GM13976 (cell line): ENCODE data around the gene FNIP1.

ENCODE experiments used
- DNase-seq: peaks from one replicate; pipeline ENCODE4 v3.0.0; 2012; ENCODE audit warnings: low spot score
- in situ Hi-C: fragments of 300-500 bp; cut with MboI; formaldehyde crosslinking; loops from one replicate; pipeline ENCODE4 v1.12.0; 2022; ENCODE audit warnings: low sequenced_read_pairs, mixed read lengths, inconsistent platforms; ENCODE audit not compliant: unreplicated experiment
- TF ChIP-seq, protein P1 (sequence below): IDR thresholded peaks from 2 replicates; pipeline ENCODE4 v1.5.1; 2012; ENCODE audit warnings: borderline replicate concordance, mild to moderate bottlenecking; ENCODE audit not compliant: insufficient read depth; ENCODE audit errors: extremely low read depth, missing control alignments, control extremely low read depth

The FNIP1 gene

DNA sequence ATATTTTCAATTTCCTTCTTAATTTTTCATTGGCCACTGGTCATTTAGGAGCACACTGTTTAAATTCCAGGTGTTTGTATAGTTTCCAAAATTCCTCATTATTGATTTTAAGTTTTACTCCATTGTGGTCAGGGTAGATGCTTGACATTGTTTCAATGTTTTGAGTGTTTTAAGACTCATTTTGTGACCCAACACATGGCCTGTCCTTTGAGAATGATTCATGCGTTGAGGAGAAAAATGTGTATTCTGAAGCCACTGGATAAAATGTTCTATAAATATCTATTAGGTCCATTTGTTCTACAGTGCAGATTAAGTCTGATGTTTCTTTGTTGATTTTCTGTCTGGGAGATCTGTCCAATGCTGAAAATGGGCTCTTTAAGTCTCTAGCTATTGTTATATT, 24.4 kb upstream of the FNIP1 start:
- in situ Hi-C loops: no loop called here
- TF ChIP-seq, protein P1, sequence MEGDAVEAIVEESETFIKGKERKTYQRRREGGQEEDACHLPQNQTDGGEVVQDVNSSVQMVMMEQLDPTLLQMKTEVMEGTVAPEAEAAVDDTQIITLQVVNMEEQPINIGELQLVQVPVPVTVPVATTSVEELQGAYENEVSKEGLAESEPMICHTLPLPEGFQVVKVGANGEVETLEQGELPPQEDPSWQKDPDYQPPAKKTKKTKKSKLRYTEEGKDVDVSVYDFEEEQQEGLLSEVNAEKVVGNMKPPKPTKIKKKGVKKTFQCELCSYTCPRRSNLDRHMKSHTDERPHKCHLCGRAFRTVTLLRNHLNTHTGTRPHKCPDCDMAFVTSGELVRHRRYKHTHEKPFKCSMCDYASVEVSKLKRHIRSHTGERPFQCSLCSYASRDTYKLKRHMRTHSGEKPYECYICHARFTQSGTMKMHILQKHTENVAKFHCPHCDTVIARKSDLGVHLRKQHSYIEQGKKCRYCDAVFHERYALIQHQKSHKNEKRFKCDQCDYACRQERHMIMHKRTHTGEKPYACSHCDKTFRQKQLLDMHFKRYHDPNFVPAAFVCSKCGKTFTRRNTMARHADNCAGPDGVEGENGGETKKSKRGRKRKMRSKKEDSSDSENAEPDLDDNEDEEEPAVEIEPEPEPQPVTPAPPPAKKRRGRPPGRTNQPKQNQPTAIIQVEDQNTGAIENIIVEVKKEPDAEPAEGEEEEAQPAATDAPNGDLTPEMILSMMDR: no peak
- DNase-seq: no peak

DNA sequence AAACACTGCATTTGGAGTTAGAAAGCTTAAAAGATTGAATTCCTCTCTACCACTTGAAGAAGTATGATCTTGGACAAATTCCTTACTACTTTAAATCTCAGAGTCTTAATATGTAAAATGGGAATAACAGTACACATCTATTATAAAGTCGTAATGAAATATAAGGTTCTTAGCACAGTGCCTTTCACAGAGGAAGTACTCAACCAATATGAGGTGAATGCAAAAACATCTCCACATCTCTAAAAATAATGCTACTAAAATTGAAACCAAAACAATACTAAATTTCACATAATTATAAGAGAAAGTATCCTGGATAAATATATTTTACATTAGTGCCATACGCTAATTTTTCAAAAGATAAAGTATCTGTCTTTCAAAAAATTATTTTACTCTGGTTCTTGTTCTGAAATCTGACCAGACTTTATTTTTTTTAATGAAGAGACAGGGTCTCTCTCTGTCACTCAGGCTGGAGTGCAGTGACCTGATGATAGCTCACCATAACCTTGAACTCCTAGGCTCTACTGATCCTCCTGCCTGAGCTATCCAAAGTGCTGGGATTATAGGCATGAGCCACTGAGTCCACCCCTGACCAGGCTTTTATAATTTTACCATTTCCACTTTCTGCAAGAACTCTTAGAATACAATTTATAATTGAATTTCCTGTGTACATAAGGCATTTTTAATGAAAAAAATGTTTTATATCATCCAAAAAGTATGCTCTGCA, 21.3 kb upstream of the FNIP1 start:
- in situ Hi-C loops: loop anchor here (10.0 kb wide), 1 partner anchor 187 kb away; no protein-coding TSS in a partner anchor
- TF ChIP-seq, protein P1: no peak
- no peak for DNase-seq

DNA sequence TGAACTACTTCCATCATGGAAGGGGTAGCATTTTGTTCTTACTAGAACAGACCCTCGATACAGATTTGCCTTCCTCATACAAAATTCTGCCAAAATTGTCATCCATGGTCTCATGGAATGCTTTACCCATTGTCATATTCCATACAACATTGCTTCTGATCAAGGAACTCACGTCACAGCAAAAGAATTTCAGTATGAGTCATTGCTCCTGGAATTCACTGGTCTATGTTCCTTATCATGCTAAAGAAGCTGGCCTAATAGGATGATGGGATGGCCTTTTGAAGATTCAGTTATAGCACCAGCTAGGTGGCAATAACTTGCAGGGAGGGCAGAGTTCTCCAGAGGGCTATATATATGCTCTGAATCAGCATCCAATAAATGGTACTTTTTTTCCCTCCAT, 18.2 kb upstream of the FNIP1 start:
- no peak for DNase-seq
- TF ChIP-seq, protein P1: no peak
- in situ Hi-C loops: loop anchor here (10.0 kb wide), 1 partner anchor 190 kb away; no protein-coding TSS in a partner anchor

DNA sequence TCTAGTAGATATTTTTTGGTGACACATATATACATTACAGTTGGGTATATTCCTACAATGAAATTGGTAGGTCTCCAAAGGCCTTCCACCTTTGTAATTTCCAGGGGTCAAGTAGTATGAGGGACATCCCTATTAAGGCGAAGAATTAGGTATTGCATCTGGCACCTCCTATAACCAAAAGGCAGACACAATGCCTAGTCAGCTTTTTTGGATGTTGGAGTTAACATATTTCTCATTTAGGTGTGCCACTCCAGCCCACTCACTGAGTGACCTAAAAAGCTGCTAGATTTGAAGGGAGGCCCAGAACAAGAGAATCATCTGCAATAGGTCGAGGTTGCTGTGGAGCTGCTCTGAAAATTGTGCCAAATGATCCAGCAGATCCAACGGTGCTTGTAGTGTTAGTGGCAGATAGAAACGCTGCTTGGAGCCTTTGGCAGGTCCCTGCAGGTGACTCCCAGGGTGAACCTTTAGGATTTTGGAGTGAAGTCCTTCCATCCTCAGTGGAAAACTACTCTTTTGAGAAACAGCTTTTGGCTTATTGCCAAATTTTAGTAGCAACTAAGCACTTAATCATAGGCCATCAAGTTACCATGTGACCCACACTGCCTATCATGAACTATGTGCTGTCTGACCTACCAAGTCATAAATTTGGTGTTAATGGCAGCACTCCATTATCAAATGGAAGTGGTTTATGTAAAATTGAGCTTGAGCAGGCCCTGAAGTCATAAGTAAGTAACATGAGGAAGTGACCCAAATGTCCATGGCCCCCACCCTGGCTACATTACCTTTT, 15.7 kb upstream of the FNIP1 start:
- in situ Hi-C loops: loop anchor here (10.0 kb wide), 1 partner anchor 192 kb away; no protein-coding TSS in a partner anchor
- DNase-seq: no peak
- TF ChIP-seq, protein P1: no peak

DNA sequence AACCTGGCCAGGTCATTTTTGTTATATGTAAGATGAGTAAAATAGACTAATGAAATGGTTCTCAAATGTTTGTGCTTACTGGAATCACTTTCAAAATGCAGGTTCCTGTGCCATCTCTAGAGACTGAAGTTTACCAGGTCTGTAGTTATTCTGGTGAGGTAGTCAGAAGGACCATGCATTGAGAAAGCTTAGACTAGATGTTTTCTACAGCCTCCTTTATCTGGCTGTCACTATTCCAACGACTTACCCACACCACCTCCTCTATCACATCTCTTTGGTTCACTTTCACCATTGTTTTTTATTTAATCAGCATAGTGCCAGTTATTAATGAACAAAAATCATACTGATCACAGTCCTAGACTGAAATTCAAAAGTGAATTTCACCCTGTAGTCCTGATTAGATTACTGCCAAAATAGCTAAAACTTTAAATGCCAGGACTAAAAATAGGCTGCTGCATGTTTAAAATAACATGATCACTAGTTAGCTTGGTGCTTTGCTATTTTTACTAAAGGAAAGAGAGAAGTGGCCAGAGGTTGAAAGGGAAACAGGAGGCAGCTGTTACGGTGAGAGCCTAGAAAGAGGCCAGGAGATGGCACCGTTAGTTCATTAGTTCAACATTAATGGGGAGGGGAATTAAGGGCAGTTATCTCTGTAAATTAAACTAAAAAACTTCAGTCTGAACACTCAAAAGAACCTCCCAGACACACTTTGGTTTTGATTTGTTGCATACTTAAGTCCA, 13.9 kb upstream of the FNIP1 start:
- peak; percentile 66 for DNase-seq
- TF ChIP-seq, protein P1: peak; percentile 48
- in situ Hi-C loops: loop anchor here (10.0 kb wide), 1 partner anchor 194 kb away; no protein-coding TSS in a partner anchor
